GM20000 (cell line): ENCODE results near the gene CLK2.
"Not testable (repeated sequence)": the region's sequence is repeated elsewhere in the genome, so short reads cannot be mapped to it uniquely, and the experiment has no call there.

Source experiments
- DNase-seq: peaks from one replicate; pipeline ENCODE4 v3.0.0; 2012; ENCODE audit warnings: low spot score
- TF ChIP-seq, protein P1 (sequence below): IDR thresholded peaks from 2 replicates; pipeline ENCODE4 v1.5.1; 2012; ENCODE audit warnings: mild to moderate bottlenecking, control low read depth; ENCODE audit errors: extremely low read depth, missing control alignments

CLK2 gene

GRCh38 chr1:155223047-155223446 lies 50.3 kb downstream of the CLK2 start:
- DNase-seq = no peak
- TF ChIP-seq, protein P1, sequence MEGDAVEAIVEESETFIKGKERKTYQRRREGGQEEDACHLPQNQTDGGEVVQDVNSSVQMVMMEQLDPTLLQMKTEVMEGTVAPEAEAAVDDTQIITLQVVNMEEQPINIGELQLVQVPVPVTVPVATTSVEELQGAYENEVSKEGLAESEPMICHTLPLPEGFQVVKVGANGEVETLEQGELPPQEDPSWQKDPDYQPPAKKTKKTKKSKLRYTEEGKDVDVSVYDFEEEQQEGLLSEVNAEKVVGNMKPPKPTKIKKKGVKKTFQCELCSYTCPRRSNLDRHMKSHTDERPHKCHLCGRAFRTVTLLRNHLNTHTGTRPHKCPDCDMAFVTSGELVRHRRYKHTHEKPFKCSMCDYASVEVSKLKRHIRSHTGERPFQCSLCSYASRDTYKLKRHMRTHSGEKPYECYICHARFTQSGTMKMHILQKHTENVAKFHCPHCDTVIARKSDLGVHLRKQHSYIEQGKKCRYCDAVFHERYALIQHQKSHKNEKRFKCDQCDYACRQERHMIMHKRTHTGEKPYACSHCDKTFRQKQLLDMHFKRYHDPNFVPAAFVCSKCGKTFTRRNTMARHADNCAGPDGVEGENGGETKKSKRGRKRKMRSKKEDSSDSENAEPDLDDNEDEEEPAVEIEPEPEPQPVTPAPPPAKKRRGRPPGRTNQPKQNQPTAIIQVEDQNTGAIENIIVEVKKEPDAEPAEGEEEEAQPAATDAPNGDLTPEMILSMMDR = no peak

GRCh38 chr1:155220211-155220965 lies 52.9 kb downstream of the CLK2 start:
- DNase-seq = not testable (repeated sequence)

DNA sequence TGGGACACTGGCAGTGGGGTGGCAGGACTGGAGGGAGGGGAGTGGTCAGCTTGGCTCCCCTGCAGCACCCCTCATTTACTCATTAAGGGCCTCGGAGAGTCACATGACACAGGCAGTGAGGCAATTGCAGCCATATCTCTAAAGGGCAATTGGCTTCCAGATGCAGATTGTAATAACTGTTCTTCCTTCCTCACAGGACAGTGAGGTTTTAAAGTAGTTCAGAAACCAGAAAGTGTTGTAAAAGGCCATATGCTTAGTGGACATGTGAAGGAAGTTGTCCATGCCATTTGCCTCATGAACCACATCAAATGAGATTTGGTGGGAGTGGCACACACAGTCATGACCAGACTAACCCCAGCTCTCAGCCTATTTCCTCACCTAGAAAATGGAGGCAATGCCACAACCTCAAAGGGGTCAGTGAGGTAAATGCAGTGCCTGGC lies 53.7 kb downstream of the CLK2 start:
- no peak for DNase-seq
- TF ChIP-seq, protein P1 = no peak

- TF ChIP-seq, protein P1 = no peak
- no peak for DNase-seq
Measured at GRCh38 chr1:155218854-155219591, 54.3 kb downstream of the CLK2 start.

- not testable (repeated sequence) for DNase-seq
Measured at GRCh38 chr1:155214702-155215101, 58.6 kb downstream of the CLK2 start.
